GF-D8 (cell line): Measurements from ENCODE around the gene KCNJ15.

ENCODE experiments used
- DNase-seq: peaks from one replicate; lab custom pipeline; 2025; lab: John Stamatoyannopoulos, UW

The KCNJ15 gene

GRCh38 chr21:38355992-38356781 lies 99.4 kb downstream of the KCNJ15 start:
- DNase-seq: peak; percentile 22
